Suprapubic skin (tissue), 4 donors: ENCODE measurements around the gene DNAJC1. TPM values are rescaled to one million over a fixed set of nuclear protein-coding genes. Genes with fewer than 3 reads are reported as not detected.

Experiments used
- DNase-seq, 2 donors: peaks; one replicate each; pipeline ENCODE4 v3.0.0-alpha.2; 2019; ENCODE audit warnings: low spot score in 2 of 2
- H3K27ac ChIP-seq: fragments of 200-600 bp; sonication (generic); one replicate; pipeline ENCODE4 v1.5.1; 2019
- H3K27me3 ChIP-seq: fragments of 200-600 bp; sonication (generic); one replicate; pipeline ENCODE4 v1.5.1; 2019
- H3K36me3 ChIP-seq: fragments of 200-600 bp; sonication (generic); one replicate; pipeline ENCODE4 v1.5.1; 2019
- H3K4me1 ChIP-seq: fragments of 200-600 bp; sonication (generic); one replicate; pipeline ENCODE4 v1.5.1; 2019
- H3K4me3 ChIP-seq: fragments of 200-600 bp; sonication (generic); one replicate; pipeline ENCODE4 v1.5.1; 2019; ENCODE audit warnings: mild to moderate bottlenecking
- H3K9me3 ChIP-seq: fragments of 200-600 bp; sonication (generic); one replicate; pipeline ENCODE4 v1.5.1; 2019
- CTCF ChIP-seq, 2 donors: fragments of 200-600 bp in 1 of 2; fragments of 450-650 bp in 1 of 2; sonication (generic) in 1 of 2; IDR thresholded peaks; one replicate each; pipeline ENCODE4 v1.5.1; 2016 to 2019; ENCODE audit warnings: antibody characterized with exemption in 2 of 2, mild to moderate bottlenecking in 1 of 2, moderate library complexity in 1 of 2
- EP300 ChIP-seq: sonication (generic); formaldehyde crosslinking; IDR thresholded peaks from one replicate; pipeline ENCODE4 v1.6.1; 2017; ENCODE audit warnings: antibody characterized with exemption
- POLR2A ChIP-seq, 2 donors: fragments of 450-650 bp; IDR thresholded peaks; one replicate each; pipeline ENCODE4 v1.6.1; 2017; ENCODE audit warnings: antibody characterized with exemption in 2 of 2, mild to moderate bottlenecking in 2 of 2, moderate library complexity in 2 of 2
- POLR2AphosphoS5 ChIP-seq, 3 donors: sonication (generic); formaldehyde crosslinking; IDR thresholded peaks; one replicate each; pipeline ENCODE4 v1.6.1; 2017; ENCODE audit warnings: antibody characterized with exemption in 3 of 3
- WGBS: methylation state at CpG from one replicate; pipeline ENCODE4 v1.1.5; 2018; 5-methylcytosine and 5-hydroxymethylcytosine counted together
- total RNA-seq, 4 donors: library from RNA; depleted of rRNA; stranded (reverse); fragments of >200 nt; gene quantifications; one replicate each; pipeline ENCODE4 v1.1.0, GENCODE V29; 2016

DNAJC1 gene
- total RNA-seq, 4 donors from 2014 or later = 30.6 to 70.0 (median 61.0) TPM

GRCh38 chr10:21832821-21833130 is 170.8 kb downstream of the DNAJC1 start:
- TF ChIP-seq POLR2A (IDR thresholded peaks at IDR 0.05) = no peak
- TF ChIP-seq CTCF (IDR thresholded peaks at IDR 0.05) = no peak
- Histone ChIP-seq H3K4me3 (no peak overlapping the region), H3K27ac (no peak overlapping the region), H3K36me3 (no peaks in the 10 kb centered on the region), H3K27me3 (no peaks in the 10 kb centered on the region), H3K9me3 (peaks cover 32% of the 10 kb centered on the region), H3K4me1 (no peaks in the 10 kb centered on the region)
- 67% methylated on average over 1 of the region's 1 CpG for WGBS
- DNase-seq = no peak

- H3K9me3 ChIP-seq = peaks cover 35% of the 10 kb centered on the region
Measured at GRCh38 chr10:21831986-21832820, 171.3 kb downstream of the DNAJC1 start.

GRCh38 chr10:21830037-21830436 is 173.5 kb downstream of the DNAJC1 start:
- no peak for DNase-seq

More at GRCh38 chr10:21831986-21832820, 171.3 kb downstream of the DNAJC1 start:
- Histone ChIP-seq H3K27ac (no peak overlapping the region), H3K27me3 (no peaks in the 10 kb centered on the region), H3K36me3 (no peaks in the 10 kb centered on the region), H3K4me1 (no peaks in the 10 kb centered on the region), H3K4me3 (no peak overlapping the region)
- TF ChIP-seq EP300 (no peak), POLR2AphosphoS5 (IDR thresholded peaks at IDR 0.05) (no peak), CTCF (IDR thresholded peaks at IDR 0.05) (no peak), POLR2A (IDR thresholded peaks at IDR 0.05) (no peak)
- 77% methylated on average over 2 of the region's 2 CpGs for WGBS
- no peak for DNase-seq

GRCh38 chr10:21827308-21827707 is 176.2 kb downstream of the DNAJC1 start:
- no peak for TF ChIP-seq CTCF (IDR thresholded peaks at IDR 0.05)
- TF ChIP-seq EP300 = no peak
- TF ChIP-seq POLR2AphosphoS5 (IDR thresholded peaks at IDR 0.05) = no peak
- TF ChIP-seq POLR2A (IDR thresholded peaks at IDR 0.05) = no peak
- 96% methylated on average over 3 of the region's 3 CpGs for WGBS
- H3K9me3 ChIP-seq = peaks cover 36% of the 10 kb centered on the region

More at GRCh38 chr10:21830037-21830436, 173.5 kb downstream of the DNAJC1 start:
- Histone ChIP-seq H3K4me3 (no peak overlapping the region), H3K9me3 (peaks cover 46% of the 10 kb centered on the region), H3K4me1 (no peaks in the 10 kb centered on the region), H3K27ac (no peak overlapping the region), H3K36me3 (no peaks in the 10 kb centered on the region), H3K27me3 (no peaks in the 10 kb centered on the region)
- TF ChIP-seq POLR2A (IDR thresholded peaks at IDR 0.05) = no peak
- TF ChIP-seq EP300 = no peak
- TF ChIP-seq CTCF (IDR thresholded peaks at IDR 0.05) = no peak
- no peak for TF ChIP-seq POLR2AphosphoS5 (IDR thresholded peaks at IDR 0.05)

GRCh38 chr10:21826725-21827124 is 176.8 kb downstream of the DNAJC1 start:
- H3K27me3 ChIP-seq = no peaks in the 10 kb centered on the region
- H3K4me1 ChIP-seq = no peaks in the 10 kb centered on the region
- 93% methylated on average over 2 of the region's 2 CpGs for WGBS
- no peaks in the 10 kb centered on the region for H3K36me3 ChIP-seq
- no peak for TF ChIP-seq POLR2A (IDR thresholded peaks at IDR 0.05)
- no peak for TF ChIP-seq CTCF (IDR thresholded peaks at IDR 0.05)
- no peak for TF ChIP-seq EP300
- TF ChIP-seq POLR2AphosphoS5 (IDR thresholded peaks at IDR 0.05) = no peak
- H3K9me3 ChIP-seq = peaks cover 36% of the 10 kb centered on the region
- H3K27ac ChIP-seq = no peak overlapping the region
- H3K4me3 ChIP-seq = no peak overlapping the region
- no peak for DNase-seq

More at GRCh38 chr10:21827308-21827707, 176.2 kb downstream of the DNAJC1 start:
- H3K36me3 ChIP-seq = no peaks in the 10 kb centered on the region
- H3K4me3 ChIP-seq = no peak overlapping the region
- DNase-seq = no peak
- no peaks in the 10 kb centered on the region for H3K27me3 ChIP-seq
- H3K4me1 ChIP-seq = no peaks in the 10 kb centered on the region
- H3K27ac ChIP-seq = no peak overlapping the region
